Transverse colon (tissue), 3 donors: ENCODE results near the gene DMRTC2.
"Not testable (repeated sequence)": the region's sequence is repeated elsewhere in the genome, so short reads cannot be mapped to it uniquely, and the experiment has no call there.

Source experiments
- CTCF ChIP-seq, 5 experiments: fragments of 200-600 bp in 3 of 5; fragments of 450-650 bp in 2 of 5; sonication (generic) in 3 of 5; IDR thresholded peaks; 1 replicate in 2 of 5; 2 replicates in 3 of 5; pipeline ENCODE4 v1.5.1; 2016 to 2017; ENCODE audit warnings: antibody characterized with exemption in 5 of 5, inconsistent platforms in 3 of 5, mild to moderate bottlenecking in 2 of 5, moderate library complexity in 1 of 5
- POLR2A ChIP-seq: fragments of 450-650 bp; IDR thresholded peaks from one replicate; pipeline ENCODE4 v1.6.1; 2016; ENCODE audit warnings: antibody characterized with exemption, mild to moderate bottlenecking, moderate library complexity

- TF ChIP-seq CTCF (IDR thresholded peaks at IDR 0.05); POLR2A: not testable (repeated sequence)
Observed at GRCh38 chr19:41875973-41876372, 31.1 kb downstream of the DMRTC2 start.
